Activated naive CD4-positive, alpha-beta T cell treated with anti-CD3 and anti-CD28 coated beads, Interleukin-2, amount 50 U/mL, for 24 hours (primary cell): Measurements from ENCODE around the gene HES5.

Experiments used
- H3K27ac Mint-ChIP-seq: one replicate; pipeline ENCODE4 v1.8.0; 2021; ENCODE audit warnings: mild to moderate bottlenecking, mixed read lengths
- H3K27me3 Mint-ChIP-seq: one replicate; pipeline ENCODE4 v1.8.0; 2021; ENCODE audit warnings: mixed read lengths
- H3K36me3 Mint-ChIP-seq: one replicate; pipeline ENCODE4 v1.8.0; 2021; ENCODE audit warnings: mixed read lengths
- H3K4me1 Mint-ChIP-seq: one replicate; pipeline ENCODE4 v1.8.0; 2021; ENCODE audit warnings: mixed read lengths
- H3K4me3 Mint-ChIP-seq: one replicate; pipeline ENCODE4 v1.8.0; 2021; ENCODE audit warnings: mild to moderate bottlenecking, mixed read lengths
- H3K9me3 Mint-ChIP-seq: one replicate; pipeline ENCODE4 v1.8.0; 2021; ENCODE audit warnings: mixed read lengths

Gene HES5

GRCh38 chr1:2506007-2506860 is 23.8 kb downstream of the HES5 start:
- no peaks in the 10 kb centered on the region for H3K9me3 Mint-ChIP-seq
- no peak overlapping the region for H3K27ac Mint-ChIP-seq
- H3K27me3 Mint-ChIP-seq = no peaks in the 10 kb centered on the region
- H3K36me3 Mint-ChIP-seq = peaks cover 2% of the 10 kb centered on the region
- H3K4me1 Mint-ChIP-seq = no peaks in the 10 kb centered on the region
- no peak overlapping the region for H3K4me3 Mint-ChIP-seq

- Mint-ChIP-seq H3K27ac (no peak overlapping the region), H3K4me3 (no peak overlapping the region), H3K36me3 (peaks cover 2% of the 10 kb centered on the region), H3K27me3 (no peaks in the 10 kb centered on the region), H3K4me1 (peaks cover under 1% of the 10 kb centered on the region), H3K9me3 (no peaks in the 10 kb centered on the region)
Measured at GRCh38 chr1:2505461-2505994, 24.5 kb downstream of the HES5 start.

- Mint-ChIP-seq H3K27me3 (no peaks in the 10 kb centered on the region), H3K4me1 (peaks cover 6% of the 10 kb centered on the region), H3K9me3 (no peaks in the 10 kb centered on the region), H3K27ac (no peak overlapping the region), H3K4me3 (no peak overlapping the region), H3K36me3 (peaks cover 2% of the 10 kb centered on the region)
Measured at GRCh38 chr1:2504949-2505272, 25.2 kb downstream of the HES5 start.

GRCh38 chr1:2504225-2504948 is 25.7 kb downstream of the HES5 start:
- H3K36me3 Mint-ChIP-seq = peaks cover 2% of the 10 kb centered on the region
- H3K27me3 Mint-ChIP-seq = no peaks in the 10 kb centered on the region
- peaks cover 12% of the 10 kb centered on the region for H3K4me1 Mint-ChIP-seq
- no peaks in the 10 kb centered on the region for H3K9me3 Mint-ChIP-seq
- no peak overlapping the region for H3K27ac Mint-ChIP-seq
- no peak overlapping the region for H3K4me3 Mint-ChIP-seq

GRCh38 chr1:2503554-2504224 is 26.4 kb downstream of the HES5 start:
- no peak overlapping the region for H3K27ac Mint-ChIP-seq

GRCh38 chr1:2502661-2503553 is 27.2 kb downstream of the HES5 start:
- H3K27me3 Mint-ChIP-seq = no peaks in the 10 kb centered on the region
- H3K4me3 Mint-ChIP-seq = no peak overlapping the region
- peaks cover 16% of the 10 kb centered on the region for H3K4me1 Mint-ChIP-seq
- H3K9me3 Mint-ChIP-seq = no peaks in the 10 kb centered on the region
- no peak overlapping the region for H3K27ac Mint-ChIP-seq
- no peaks in the 10 kb centered on the region for H3K36me3 Mint-ChIP-seq

More at GRCh38 chr1:2503554-2504224, 26.4 kb downstream of the HES5 start:
- no peak overlapping the region for H3K4me3 Mint-ChIP-seq
- H3K9me3 Mint-ChIP-seq = no peaks in the 10 kb centered on the region
- peaks cover 16% of the 10 kb centered on the region for H3K4me1 Mint-ChIP-seq
- peaks cover 2% of the 10 kb centered on the region for H3K36me3 Mint-ChIP-seq
- no peaks in the 10 kb centered on the region for H3K27me3 Mint-ChIP-seq

- Mint-ChIP-seq H3K27me3 (no peaks in the 10 kb centered on the region), H3K9me3 (no peaks in the 10 kb centered on the region), H3K4me3 (no peak overlapping the region), H3K27ac (no peak overlapping the region), H3K4me1 (peaks cover 16% of the 10 kb centered on the region), H3K36me3 (no peaks in the 10 kb centered on the region)
Measured at GRCh38 chr1:2502210-2502609, 27.9 kb downstream of the HES5 start.

GRCh38 chr1:2501820-2502119 is 28.3 kb downstream of the HES5 start:
- Mint-ChIP-seq H3K27me3 (no peaks in the 10 kb centered on the region), H3K9me3 (no peaks in the 10 kb centered on the region), H3K36me3 (no peaks in the 10 kb centered on the region), H3K27ac (no peak overlapping the region), H3K4me3 (no peak overlapping the region), H3K4me1 (peaks cover 16% of the 10 kb centered on the region)

- peaks cover 16% of the 10 kb centered on the region for H3K4me1 Mint-ChIP-seq
- H3K27me3 Mint-ChIP-seq = no peaks in the 10 kb centered on the region
- H3K27ac Mint-ChIP-seq = no peak overlapping the region
- H3K4me3 Mint-ChIP-seq = no peak overlapping the region
- no peaks in the 10 kb centered on the region for H3K9me3 Mint-ChIP-seq
- no peaks in the 10 kb centered on the region for H3K36me3 Mint-ChIP-seq
Measured at GRCh38 chr1:2501041-2501819, 28.8 kb downstream of the HES5 start.

- Mint-ChIP-seq H3K27ac (peak overlapping the region; percentile 70), H3K9me3 (no peaks in the 10 kb centered on the region), H3K4me3 (no peak overlapping the region)
Measured at GRCh38 chr1:2499986-2500596, 30.0 kb downstream of the HES5 start.

GRCh38 chr1:2499260-2499659 is 30.8 kb downstream of the HES5 start:
- Mint-ChIP-seq H3K27ac (no peak overlapping the region), H3K36me3 (no peaks in the 10 kb centered on the region), H3K9me3 (no peaks in the 10 kb centered on the region), H3K4me3 (no peak overlapping the region), H3K4me1 (peaks cover 17% of the 10 kb centered on the region), H3K27me3 (no peaks in the 10 kb centered on the region)

More at GRCh38 chr1:2499986-2500596, 30.0 kb downstream of the HES5 start:
- no peaks in the 10 kb centered on the region for H3K36me3 Mint-ChIP-seq
- H3K4me1 Mint-ChIP-seq = peaks cover 16% of the 10 kb centered on the region
- H3K27me3 Mint-ChIP-seq = no peaks in the 10 kb centered on the region

GRCh38 chr1:2498648-2499047 is 31.4 kb downstream of the HES5 start:
- no peak overlapping the region for H3K4me3 Mint-ChIP-seq
- no peaks in the 10 kb centered on the region for H3K27me3 Mint-ChIP-seq
- H3K27ac Mint-ChIP-seq = no peak overlapping the region
- no peaks in the 10 kb centered on the region for H3K9me3 Mint-ChIP-seq
- peaks cover 23% of the 10 kb centered on the region for H3K4me1 Mint-ChIP-seq
- H3K36me3 Mint-ChIP-seq = no peaks in the 10 kb centered on the region

GRCh38 chr1:2497891-2498290 is 32.2 kb downstream of the HES5 start:
- H3K4me3 Mint-ChIP-seq = no peak overlapping the region
- no peak overlapping the region for H3K27ac Mint-ChIP-seq
- no peaks in the 10 kb centered on the region for H3K9me3 Mint-ChIP-seq
- no peaks in the 10 kb centered on the region for H3K36me3 Mint-ChIP-seq
- no peaks in the 10 kb centered on the region for H3K27me3 Mint-ChIP-seq
- H3K4me1 Mint-ChIP-seq = peaks cover 30% of the 10 kb centered on the region

GRCh38 chr1:2496746-2497145 is 33.3 kb downstream of the HES5 start:
- no peaks in the 10 kb centered on the region for H3K9me3 Mint-ChIP-seq
- peaks cover 30% of the 10 kb centered on the region for H3K4me1 Mint-ChIP-seq
- H3K27ac Mint-ChIP-seq = no peak overlapping the region
- H3K27me3 Mint-ChIP-seq = no peaks in the 10 kb centered on the region
- no peaks in the 10 kb centered on the region for H3K36me3 Mint-ChIP-seq
- no peak overlapping the region for H3K4me3 Mint-ChIP-seq
